Inferior parietal cortex (tissue), 1 donor: ENCODE measurements around the gene PCDHGB2.
"Not testable (repeated sequence)": the region's sequence is repeated elsewhere in the genome, so short reads cannot be mapped to it uniquely, and the experiment has no call there.

Experiments
- DNase-seq: peaks from one replicate; pipeline ENCODE4 v3.0.0-alpha.2; 2016; ENCODE audit errors: extremely low spot score

The PCDHGB2 gene

GRCh38 chr5:141349917-141350619 is 9.7 kb upstream of the PCDHGB2 start, which contains the start of gene PCDHGB1:
TSS of gene PCDHGB1 (plus strand) at chr5:141350099. CDS start at chr5:141350261, 162 bp downstream.
- DNase-seq, result peak; percentile 24

GRCh38 chr5:141351591-141351990 is 8.2 kb upstream of the PCDHGB2 start:
- DNase-seq, result no peak

GRCh38 chr5:141354900-141355469 is 4.8 kb upstream of the PCDHGB2 start, which contains the start of gene PCDHGA4:
TSS of gene PCDHGA4 (plus strand) at chr5:141355021. CDS start at chr5:141355108, 87 bp downstream.
- no peak for DNase-seq

- no peak for DNase-seq
These were observed 4.2 kb upstream of the PCDHGB2 start for GRCh38 chr5:141355641-141356040.

- DNase-seq, result no peak
These were observed 3.7 kb upstream of the PCDHGB2 start for GRCh38 chr5:141356133-141356532.

GRCh38 chr5:141356950-141357349 is 2.8 kb upstream of the PCDHGB2 start:
- no peak for DNase-seq

- DNase-seq, result no peak
These were observed 891 bp downstream of the PCDHGB2 start for GRCh38 chr5:141360685-141361084.

- no peak for DNase-seq
These were observed 2.9 kb downstream of the PCDHGB2 start for GRCh38 chr5:141362719-141363118.

GRCh38 chr5:141363952-141364660 is 4.3 kb downstream of the PCDHGB2 start, which contains the start of gene PCDHGA5:
TSS of gene PCDHGA5 (plus strand) at chr5:141364162. CDS start at chr5:141364331, 169 bp downstream.
- DNase-seq, result no peak

- no peak for DNase-seq
These were observed 6.5 kb downstream of the PCDHGB2 start for GRCh38 chr5:141366016-141366896.

- peak; percentile 4 for DNase-seq
These were observed 10.4 kb downstream of the PCDHGB2 start, which contains the start of gene PCDHGB3 for GRCh38 chr5:141369994-141370848. TSS of gene PCDHGB3 (plus strand) at chr5:141370242. CDS start at chr5:141370395, 153 bp downstream.

GRCh38 chr5:141371572-141372475 is 12.0 kb downstream of the PCDHGB2 start:
- no peak for DNase-seq

GRCh38 chr5:141373673-141374317 is 14.0 kb downstream of the PCDHGB2 start, which contains the start of gene PCDHGA6:
TSS of gene PCDHGA6 (plus strand) at chr5:141373891. CDS start at chr5:141374084, 193 bp downstream.
- no peak for DNase-seq

- no peak for DNase-seq
These were observed 14.8 kb downstream of the PCDHGB2 start for GRCh38 chr5:141374627-141375026.

GRCh38 chr5:141375444-141376155 is 15.8 kb downstream of the PCDHGB2 start:
- DNase-seq, result not testable (repeated sequence)

- no peak for DNase-seq
These were observed 22.9 kb downstream of the PCDHGB2 start, which contains the start of gene PCDHGA7 for GRCh38 chr5:141382469-141383294. TSS of gene PCDHGA7 (plus strand) at chr5:141382742. CDS start at chr5:141382900, 158 bp downstream.

GRCh38 chr5:141383345-141383744 is 23.6 kb downstream of the PCDHGB2 start:
- DNase-seq, result no peak
